Smooth muscle cell (in vitro differentiated cells): ENCODE data around the gene TMPRSS9. TPM values are rescaled to one million over a fixed set of nuclear protein-coding genes. Genes with fewer than 3 reads are reported as not detected.

Experiments
- DNase-seq: peaks from one replicate; lab custom pipeline; 2025; ENCODE audit not compliant: unreplicated experiment; lab: John Stamatoyannopoulos, UW
- H2AFZ ChIP-seq: fragments of 200-600 bp; sonication (generic); 2 replicates; pipeline ENCODE4 v1.6.0; 2016; ENCODE audit warnings: antibody characterized with exemption, low read depth, mild to moderate bottlenecking
- H3F3A ChIP-seq: fragments of 200-600 bp; sonication (generic); 2 replicates; pipeline ENCODE4 v1.6.0; 2017; ENCODE audit warnings: antibody characterized with exemption, low read depth
- H3K27ac ChIP-seq: fragments of 200-600 bp; sonication (generic); 2 replicates; pipeline ENCODE4 v1.5.1; 2016; ENCODE audit warnings: low read depth, mild to moderate bottlenecking
- H3K27me3 ChIP-seq: fragments of 200-600 bp; sonication (generic); 2 replicates; pipeline ENCODE4 v1.6.1; 2016; ENCODE audit warnings: low read depth, mild to moderate bottlenecking
- H3K36me3 ChIP-seq: fragments of 200-600 bp; sonication (generic); 2 replicates; pipeline ENCODE4 v1.5.1; 2016; ENCODE audit warnings: low read depth
- H3K4me1 ChIP-seq: fragments of 200-600 bp; sonication (generic); 2 replicates; pipeline ENCODE4 v1.5.1; 2016; ENCODE audit warnings: low read depth
- H3K4me2 ChIP-seq: fragments of 200-600 bp; sonication (generic); 2 replicates; pipeline ENCODE4 v1.6.0; 2016; ENCODE audit warnings: mild to moderate bottlenecking
- H3K4me3 ChIP-seq: fragments of 200-600 bp; sonication (generic); 2 replicates; pipeline ENCODE4 v1.5.1; 2016; ENCODE audit warnings: mild to moderate bottlenecking
- H3K79me2 ChIP-seq: fragments of 200-600 bp; sonication (generic); 2 replicates; pipeline ENCODE4 v1.6.0; 2016; ENCODE audit warnings: low read depth, mild to moderate bottlenecking
- H3K9ac ChIP-seq: fragments of 200-600 bp; sonication (generic); 2 replicates; pipeline ENCODE4 v1.6.0; 2016; ENCODE audit warnings: low read depth
- H3K9me3 ChIP-seq: fragments of 200-600 bp; sonication (generic); replicated peaks from 2 replicates; pipeline ENCODE4 v1.5.1; 2016; ENCODE audit warnings: low read depth
- H4K20me1 ChIP-seq: fragments of 200-600 bp; sonication (generic); 2 replicates; pipeline ENCODE4 v1.6.0; 2016; ENCODE audit warnings: low read depth
- WGBS: methylation state at CpG from one replicate; pipeline ENCODE4 v1.1.7; 2016; ENCODE audit warnings: low lambda C conversion rate; 5-methylcytosine and 5-hydroxymethylcytosine counted together
- polyA plus RNA-seq: library from polyadenylated mRNA; unstranded; fragments of >200 nt; fragmentation: Nextera tagmentation; extraction: Ambion mirVana; gene quantifications from 2 replicates; pipeline ENCODE4 v1.2.1, GENCODE V29; 2016
- total RNA-seq: library from RNA; depleted of rRNA; stranded (reverse); fragments of >200 nt; gene quantifications from 2 replicates; pipeline ENCODE4 v1.2.3, GENCODE V29; 2014
- TF ChIP-seq, protein P1 (sequence below): fragments of 200-600 bp; sonication (generic); IDR thresholded peaks from 2 replicates; pipeline ENCODE4 v1.5.1; 2017; ENCODE audit warnings: borderline replicate concordance, mild to moderate bottlenecking, antibody characterized with exemption; ENCODE audit not compliant: insufficient read depth, poor library complexity, severe bottlenecking

TMPRSS9 gene
- total and polyA plus RNA-seq, 2 experiments from 2014 or later = 0.05 TPM; not detected in 1

DNA sequence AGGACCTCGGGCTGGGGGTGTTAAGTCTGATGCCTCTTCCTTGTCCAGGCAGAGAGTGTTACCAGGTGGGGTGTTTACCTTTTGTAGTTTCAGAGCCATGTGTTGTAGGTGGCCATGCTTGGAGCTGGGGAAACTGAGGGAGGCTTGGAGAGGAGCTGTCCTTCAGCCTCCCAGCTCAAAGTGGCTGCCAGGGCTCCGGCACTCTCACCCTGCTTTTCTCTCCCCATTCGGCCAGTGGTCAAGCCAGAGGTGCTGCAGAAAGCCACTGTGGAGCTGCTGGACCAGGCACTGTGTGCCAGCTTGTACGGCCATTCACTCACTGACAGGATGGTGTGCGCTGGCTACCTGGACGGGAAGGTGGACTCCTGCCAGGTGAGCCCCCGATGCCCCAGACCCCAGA, 50.0 kb downstream of the TMPRSS9 start:
- H3K4me2 ChIP-seq = no peak overlapping the region
- H3K79me2 ChIP-seq = no peaks in the 10 kb centered on the region

DNA sequence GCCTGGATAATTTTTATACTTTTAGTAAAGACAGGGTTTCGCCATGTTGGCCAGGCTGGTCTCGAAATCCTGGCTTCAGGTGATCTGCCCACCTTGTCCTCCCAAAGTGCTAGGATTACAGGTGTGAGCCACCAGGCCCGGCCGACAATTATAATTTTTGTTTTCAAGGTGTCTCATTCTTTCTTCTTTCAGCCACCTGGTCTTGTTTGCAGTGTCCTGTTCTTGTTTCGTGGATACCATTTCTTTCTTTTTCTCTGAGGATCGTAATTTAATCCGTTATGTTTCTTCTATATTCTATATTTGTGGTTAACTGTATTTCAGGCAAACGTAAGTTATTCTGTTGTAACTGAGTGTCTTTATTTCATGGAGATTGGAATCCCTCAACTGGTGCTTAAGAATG, 51.6 kb downstream of the TMPRSS9 start:
- Histone ChIP-seq H2AFZ (no peak overlapping the region), H4K20me1 (no peaks in the 10 kb centered on the region), H3K79me2 (no peaks in the 10 kb centered on the region), H3K9ac (no peak overlapping the region), H3K4me2 (no peak overlapping the region), H3K9me3 (no peaks in the 10 kb centered on the region), H3K36me3 (no peaks in the 10 kb centered on the region), H3K27ac (no peak overlapping the region), H3K27me3 (no peaks in the 10 kb centered on the region), H3F3A (no peaks in the 10 kb centered on the region), H3K4me1 (no peaks in the 10 kb centered on the region), H3K4me3 (no peak overlapping the region)
- DNase-seq = no peak
- 82% methylated on average over 8 of the region's 8 CpGs for WGBS
- TF ChIP-seq, protein P1, sequence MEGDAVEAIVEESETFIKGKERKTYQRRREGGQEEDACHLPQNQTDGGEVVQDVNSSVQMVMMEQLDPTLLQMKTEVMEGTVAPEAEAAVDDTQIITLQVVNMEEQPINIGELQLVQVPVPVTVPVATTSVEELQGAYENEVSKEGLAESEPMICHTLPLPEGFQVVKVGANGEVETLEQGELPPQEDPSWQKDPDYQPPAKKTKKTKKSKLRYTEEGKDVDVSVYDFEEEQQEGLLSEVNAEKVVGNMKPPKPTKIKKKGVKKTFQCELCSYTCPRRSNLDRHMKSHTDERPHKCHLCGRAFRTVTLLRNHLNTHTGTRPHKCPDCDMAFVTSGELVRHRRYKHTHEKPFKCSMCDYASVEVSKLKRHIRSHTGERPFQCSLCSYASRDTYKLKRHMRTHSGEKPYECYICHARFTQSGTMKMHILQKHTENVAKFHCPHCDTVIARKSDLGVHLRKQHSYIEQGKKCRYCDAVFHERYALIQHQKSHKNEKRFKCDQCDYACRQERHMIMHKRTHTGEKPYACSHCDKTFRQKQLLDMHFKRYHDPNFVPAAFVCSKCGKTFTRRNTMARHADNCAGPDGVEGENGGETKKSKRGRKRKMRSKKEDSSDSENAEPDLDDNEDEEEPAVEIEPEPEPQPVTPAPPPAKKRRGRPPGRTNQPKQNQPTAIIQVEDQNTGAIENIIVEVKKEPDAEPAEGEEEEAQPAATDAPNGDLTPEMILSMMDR = no peak

More for the DNA sequence above, 50.0 kb downstream of the TMPRSS9 start:
- no peaks in the 10 kb centered on the region for H3K4me1 ChIP-seq
- no peaks in the 10 kb centered on the region for H3K36me3 ChIP-seq
- no peak overlapping the region for H3K9ac ChIP-seq
- WGBS = 96% methylated on average over 7 of the region's 7 CpGs
- TF ChIP-seq, protein P1 = no peak
- no peaks in the 10 kb centered on the region for H3K9me3 ChIP-seq
- H3K4me3 ChIP-seq = no peak overlapping the region
- DNase-seq = no peak
- no peak overlapping the region for H3K27ac ChIP-seq
- H2AFZ ChIP-seq = no peak overlapping the region
- no peaks in the 10 kb centered on the region for H4K20me1 ChIP-seq
- H3F3A ChIP-seq = no peaks in the 10 kb centered on the region
- no peaks in the 10 kb centered on the region for H3K27me3 ChIP-seq

DNA sequence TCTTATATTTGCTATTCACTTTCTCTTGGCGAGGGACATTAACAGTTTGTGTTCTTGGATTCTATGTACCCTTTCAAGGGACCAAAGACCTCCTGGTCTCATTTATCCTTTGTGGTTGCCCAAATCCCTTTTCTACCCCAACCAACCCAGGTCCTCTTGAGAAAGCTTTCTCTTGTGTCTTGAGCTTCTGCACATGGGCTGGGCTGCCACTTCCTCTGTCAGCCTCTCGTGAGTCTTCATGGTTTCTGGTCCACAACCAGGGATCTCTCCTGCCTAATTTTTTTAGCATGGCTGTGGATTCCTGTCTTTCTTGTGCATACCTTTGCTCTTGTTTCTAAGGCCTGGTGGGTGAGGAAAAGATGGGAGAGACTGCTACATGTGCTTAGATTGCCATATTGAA, 52.4 kb downstream of the TMPRSS9 start:
- no peaks in the 10 kb centered on the region for H3K36me3 ChIP-seq
- H3K9ac ChIP-seq = no peak overlapping the region
- no peak for DNase-seq
- no peak overlapping the region for H3K4me3 ChIP-seq
- H3K27me3 ChIP-seq = no peaks in the 10 kb centered on the region
- H3K27ac ChIP-seq = no peak overlapping the region
- no peak overlapping the region for H2AFZ ChIP-seq
- peaks cover 3% of the 10 kb centered on the region for H3F3A ChIP-seq
- no peaks in the 10 kb centered on the region for H3K4me1 ChIP-seq
- H3K4me2 ChIP-seq = no peak overlapping the region
- H3K79me2 ChIP-seq = no peaks in the 10 kb centered on the region
- TF ChIP-seq, protein P1 = no peak
- 74% methylated on average over 2 of the region's 2 CpGs for WGBS
- no peaks in the 10 kb centered on the region for H4K20me1 ChIP-seq
- H3K9me3 ChIP-seq = no peaks in the 10 kb centered on the region

GRCh38 chr19:2413159-2413558, 53.1 kb downstream of the TMPRSS9 start:
- Histone ChIP-seq H3K36me3 (no peaks in the 10 kb centered on the region), H3K27me3 (no peaks in the 10 kb centered on the region), H4K20me1 (no peaks in the 10 kb centered on the region), H2AFZ (no peak overlapping the region), H3K79me2 (no peaks in the 10 kb centered on the region), H3K9me3 (no peaks in the 10 kb centered on the region), H3K9ac (no peak overlapping the region), H3K27ac (no peak overlapping the region), H3K4me1 (no peaks in the 10 kb centered on the region), H3F3A (peaks cover 3% of the 10 kb centered on the region), H3K4me3 (no peak overlapping the region), H3K4me2 (no peak overlapping the region)
- DNase-seq = no peak
- TF ChIP-seq, protein P1 = no peak
- WGBS = 80% methylated on average over 7 of the region's 7 CpGs
